Measurements from ENCODE around the gene RELCH.

RELCH gene

GRCh38 chr18:62300359-62300963, 113.4 kb downstream of the RELCH start:
- TF ChIP-seq TAF1 (IDR thresholded peaks at IDR 0.05; ENCODE audit: borderline replicate concordance, insufficient read depth, low read length): no peak
- no peak for TF ChIP-seq POLR2AphosphoS5 (IDR thresholded peaks at IDR 0.05; ENCODE audit: low read depth, low read length)
- no peak for TF ChIP-seq REST (IDR thresholded peaks at IDR 0.05; ENCODE audit: insufficient read depth in 1 of 2, low read depth in 2 of 2, low read length in 2 of 2)
- no peak for TF ChIP-seq FOXP2 (optimal IDR thresholded peaks at IDR 0.05; ENCODE audit: borderline replicate concordance, extremely low read depth, extremely low read length, insufficient read depth)
- no peak for TF ChIP-seq SIN3A (IDR thresholded peaks at IDR 0.05; ENCODE audit: borderline replicate concordance, insufficient read depth, low read length)

GRCh38 chr18:62301322-62301721, 114.3 kb downstream of the RELCH start:
- TF ChIP-seq TAF1 (IDR thresholded peaks at IDR 0.05; ENCODE audit: borderline replicate concordance, insufficient read depth, low read length) (no peak), REST (IDR thresholded peaks at IDR 0.05; ENCODE audit: insufficient read depth in 1 of 2, low read depth in 2 of 2, low read length in 2 of 2) (no peak), POLR2AphosphoS5 (IDR thresholded peaks at IDR 0.05; ENCODE audit: low read depth, low read length) (no peak), FOXP2 (optimal IDR thresholded peaks at IDR 0.05; ENCODE audit: borderline replicate concordance, extremely low read depth, extremely low read length, insufficient read depth) (no peak), SIN3A (IDR thresholded peaks at IDR 0.05; ENCODE audit: borderline replicate concordance, insufficient read depth, low read length) (no peak)

- no peak for TF ChIP-seq POLR2AphosphoS5 (IDR thresholded peaks at IDR 0.05; ENCODE audit: low read depth, low read length)
- no peak for TF ChIP-seq SIN3A (IDR thresholded peaks at IDR 0.05; ENCODE audit: borderline replicate concordance, insufficient read depth, low read length)
- no peak for TF ChIP-seq FOXP2 (optimal IDR thresholded peaks at IDR 0.05; ENCODE audit: borderline replicate concordance, extremely low read depth, extremely low read length, insufficient read depth)
These were observed 125.8 kb downstream of the RELCH start for GRCh38 chr18:62312851-62313250.

- no peak for TF ChIP-seq TAF1 (IDR thresholded peaks at IDR 0.05; ENCODE audit: borderline replicate concordance, insufficient read depth, low read length)
- no peak for TF ChIP-seq POLR2AphosphoS5 (IDR thresholded peaks at IDR 0.05; ENCODE audit: low read depth, low read length)
- no peak for TF ChIP-seq SIN3A (IDR thresholded peaks at IDR 0.05; ENCODE audit: borderline replicate concordance, insufficient read depth, low read length)
These were observed 131.4 kb downstream of the RELCH start for GRCh38 chr18:62318228-62319180.

GRCh38 chr18:62321201-62321600, 134.1 kb downstream of the RELCH start:
- TF ChIP-seq SIN3A (IDR thresholded peaks at IDR 0.05; ENCODE audit: borderline replicate concordance, insufficient read depth, low read length) (no peak), REST (IDR thresholded peaks at IDR 0.05; ENCODE audit: insufficient read depth in 1 of 2, low read depth in 2 of 2, low read length in 2 of 2) (no peak), TAF1 (IDR thresholded peaks at IDR 0.05; ENCODE audit: borderline replicate concordance, insufficient read depth, low read length) (no peak), POLR2AphosphoS5 (IDR thresholded peaks at IDR 0.05; ENCODE audit: low read depth, low read length) (no peak), FOXP2 (optimal IDR thresholded peaks at IDR 0.05; ENCODE audit: borderline replicate concordance, extremely low read depth, extremely low read length, insufficient read depth) (no peak)
